H1 (cell line): ENCODE data around the gene MYO9B. TPM values are rescaled to one million over a fixed set of nuclear protein-coding genes. Genes with fewer than 3 reads are reported as not detected.

Experiments used
- CTCF ChIA-PET: fragments of 300-600 bp; sonication (Branson Sonifier 250); formaldehyde crosslinking; loops from one replicate; lab custom pipeline; 2021; ENCODE audit not compliant: partially characterized antibody; lab: Charles Lee
- POLR2A ChIA-PET: fragments of 300-600 bp; sonication (Branson Sonifier 250); formaldehyde crosslinking; loops from one replicate; lab custom pipeline; 2021; ENCODE audit warnings: inconsistent platforms; ENCODE audit not compliant: partially characterized antibody; lab: Charles Lee
- DNase-seq, 2 experiments: peaks; one replicate each; pipeline versions ENCODE4 v3.0.0 to v3.0.0-alpha.2; 2010 to 2022; ENCODE audit warnings: low spot score in 2 of 2, low read depth in 1 of 2, mixed read lengths in 1 of 2
- FAIRE-seq: peaks from 2 replicates; lab custom pipeline; 2011; peaks lifted over from hg19 to GRCh38; lab: Jason Lieb, UNC
- H2AFZ ChIP-seq: 2 replicates; pipeline ENCODE4 v1.8.1; 2012; ENCODE audit warnings: low read length, inconsistent platforms
- H2AK5ac ChIP-seq: 2 replicates; pipeline ENCODE4 v1.6.1; 2013; ENCODE audit warnings: low read depth, low read length
- H2BK120ac ChIP-seq: replicated peaks from 2 replicates; pipeline ENCODE3; 2013; ENCODE audit warnings: low read depth, low read length, inconsistent platforms
- H2BK12ac ChIP-seq: 2 replicates; pipeline ENCODE4 v1.6.1; 2013; ENCODE audit warnings: low read depth, low read length
- H2BK15ac ChIP-seq: 2 replicates; pipeline ENCODE4 v1.6.1; 2013; ENCODE audit warnings: low read length
- H2BK20ac ChIP-seq: 2 replicates; pipeline ENCODE4 v1.6.1; 2013; ENCODE audit warnings: low read length
- H2BK5ac ChIP-seq: 2 replicates; pipeline ENCODE4 v1.6.1; 2013; ENCODE audit warnings: low read depth, low read length
- H3K14ac ChIP-seq: 2 replicates; pipeline ENCODE4 v1.6.1; 2013; ENCODE audit warnings: inconsistent platforms; ENCODE audit not compliant: insufficient read length
- H3K18ac ChIP-seq: 2 replicates; pipeline ENCODE4 v1.6.1; 2013; ENCODE audit warnings: low read length; ENCODE audit errors: extremely low read depth
- H3K23ac ChIP-seq: 2 replicates; pipeline ENCODE4 v1.6.1; 2013; ENCODE audit warnings: inconsistent platforms; ENCODE audit not compliant: insufficient read length
- H3K23me2 ChIP-seq: 2 replicates; pipeline ENCODE4 v1.6.1; 2013; ENCODE audit warnings: low read depth, low read length
- H3K27ac ChIP-seq: 2 replicates; pipeline ENCODE4 v1.6.1; 2011; ENCODE audit warnings: low read depth, low read length, inconsistent platforms
- H3K27me3 ChIP-seq, 4 experiments: replicated peaks in 1 of 4; 1 replicate in 1 of 4; 2 replicates in 3 of 4; pipeline versions ENCODE4 v1.6.1 to v1.8.1; 2011 to 2013; ENCODE audit warnings: low read length in 3 of 4, mild to moderate bottlenecking in 3 of 4, inconsistent platforms in 2 of 4, mixed read lengths in 2 of 4, moderate library complexity in 1 of 4; ENCODE audit not compliant: control insufficient read depth in 3 of 4, insufficient read depth in 3 of 4; ENCODE audit errors: extremely low read depth in 1 of 4
- H3K36me3 ChIP-seq, 4 experiments: 2 replicates each; pipeline versions ENCODE4 v1.6.1 to v1.8.1; 2011 to 2013; ENCODE audit warnings: mild to moderate bottlenecking in 4 of 4, low read length in 3 of 4, moderate library complexity in 2 of 4, control low read depth in 1 of 4, inconsistent platforms in 1 of 4; ENCODE audit not compliant: insufficient read depth in 4 of 4, control insufficient read depth in 2 of 4
- H3K4ac ChIP-seq: replicated peaks from 2 replicates; pipeline ENCODE3; 2013; ENCODE audit warnings: low read length, low read depth, mixed read lengths, inconsistent platforms; ENCODE audit not compliant: insufficient read length
- H3K4me1 ChIP-seq, 4 experiments: replicated peaks in 1 of 4; 1 replicate in 1 of 4; 2 replicates in 3 of 4; pipeline versions ENCODE4 v1.6.1 to v1.8.1; 2011 to 2013; ENCODE audit warnings: low read length in 3 of 4, inconsistent platforms in 2 of 4, mixed read lengths in 1 of 4; ENCODE audit not compliant: insufficient read depth in 4 of 4, control insufficient read depth in 3 of 4
- H3K4me2 ChIP-seq, 2 experiments: 2 replicates each; pipeline versions ENCODE4 v1.6.1 to v1.8.1; 2011 to 2013; ENCODE audit warnings: low read depth in 2 of 2, low read length in 2 of 2, control low read depth in 1 of 2, inconsistent platforms in 1 of 2, mild to moderate bottlenecking in 1 of 2; ENCODE audit not compliant: insufficient read depth in 1 of 2
- H3K4me3 ChIP-seq, 4 experiments: fragments of 200-600, 300-600 bp in 1 of 4; sonication (generic), shearing (Covaris generic), sonication (Bioruptor Twin) in 1 of 4; 2 replicates each; pipeline versions ENCODE4 v1.5.1 to v1.8.1; 2011 to 2016; ENCODE audit warnings: low read length in 4 of 4, low read depth in 3 of 4, control low read depth in 2 of 4, inconsistent platforms in 2 of 4, mild to moderate bottlenecking in 2 of 4, mixed read lengths in 1 of 4, moderate library complexity in 1 of 4; ENCODE audit not compliant: insufficient read depth in 2 of 4; ENCODE audit errors: extremely low read depth in 1 of 4
- H3K56ac ChIP-seq: replicated peaks from 2 replicates; pipeline ENCODE3; 2013; ENCODE audit warnings: low read depth, mild to moderate bottlenecking, mixed read lengths, low read length, inconsistent platforms; ENCODE audit not compliant: insufficient read length
- H3K79me1 ChIP-seq: 2 replicates; pipeline ENCODE4 v1.6.1; 2013; ENCODE audit warnings: low read depth, low read length, control low read depth
- H3K79me2 ChIP-seq, 2 experiments: 2 replicates each; pipeline versions ENCODE4 v1.6.1 to v1.8.1; 2012 to 2013; ENCODE audit warnings: low read length in 2 of 2, mild to moderate bottlenecking in 2 of 2, inconsistent platforms in 1 of 2; ENCODE audit not compliant: insufficient read depth in 2 of 2, control insufficient read depth in 1 of 2
- H3K9ac ChIP-seq, 4 experiments: replicated peaks in 1 of 4; 1 replicate in 1 of 4; 2 replicates in 3 of 4; pipeline versions ENCODE4 v1.6.1 to v1.8.1; 2011 to 2013; ENCODE audit warnings: low read depth in 3 of 4, low read length in 3 of 4, control low read depth in 2 of 4, mild to moderate bottlenecking in 2 of 4, moderate library complexity in 2 of 4, inconsistent platforms in 1 of 4; ENCODE audit errors: extremely low read depth in 1 of 4
- H3K9me3 ChIP-seq, 2 experiments: 2 replicates each; pipeline versions ENCODE4 v1.6.1 to v1.8.1; 2012 to 2013; ENCODE audit warnings: mild to moderate bottlenecking in 2 of 2, moderate library complexity in 2 of 2, control low read depth in 1 of 2, inconsistent platforms in 1 of 2, low read depth in 1 of 2, low read length in 1 of 2, mixed read lengths in 1 of 2; ENCODE audit not compliant: insufficient read depth in 2 of 2
- H4K20me1 ChIP-seq, 2 experiments: replicated peaks in 1 of 2; 2 replicates each; pipeline versions ENCODE3 to v1.8.1; 2011 to 2013; ENCODE audit warnings: inconsistent platforms in 2 of 2, low read length in 2 of 2, mild to moderate bottlenecking in 1 of 2; ENCODE audit not compliant: insufficient read depth in 2 of 2, control insufficient read depth in 1 of 2
- H4K5ac ChIP-seq: 2 replicates; pipeline ENCODE4 v1.6.1; 2013; ENCODE audit warnings: low read length, low read depth, mixed read lengths, inconsistent platforms; ENCODE audit not compliant: insufficient read length
- H4K8ac ChIP-seq: 2 replicates; pipeline ENCODE4 v1.8.0; 2013; ENCODE audit warnings: mild to moderate bottlenecking, moderate library complexity, low read length, inconsistent platforms; ENCODE audit not compliant: insufficient read depth; ENCODE audit errors: extremely low read depth
- H4K91ac ChIP-seq: replicated peaks from 2 replicates; pipeline ENCODE3; 2013; ENCODE audit warnings: low read length, mixed read lengths, inconsistent platforms; ENCODE audit not compliant: insufficient read length
- CBX5 ChIP-seq: fragments of 300-800, 300-1000 bp; sonication (generic); IDR thresholded peaks from 2 replicates; pipeline ENCODE4 v1.7.1; 2016; ENCODE audit warnings: antibody characterized with exemption, low read length, low read depth
- CEBPB ChIP-seq: IDR thresholded peaks from 2 replicates; pipeline ENCODE4 v1.6.1; 2012; ENCODE audit warnings: low read depth, low read length
- NRF1 ChIP-seq: IDR thresholded peaks from 2 replicates; pipeline ENCODE4 v1.6.1; 2011; ENCODE audit warnings: mild to moderate bottlenecking, low read depth, low read length, improper control_type of control experiment
- POLR2A ChIP-seq, 2 experiments: IDR thresholded peaks; 1 replicate in 1 of 2; 2 replicates in 1 of 2; pipeline ENCODE4 v1.6.1; 2011; ENCODE audit warnings: low read depth in 2 of 2, low read length in 2 of 2, mild to moderate bottlenecking in 2 of 2; ENCODE audit errors: control extremely low read depth in 1 of 2
- POU5F1 ChIP-seq: IDR thresholded peaks from 2 replicates; pipeline ENCODE4 v1.6.1; 2011; ENCODE audit warnings: low read depth, mild to moderate bottlenecking, low read length, moderate library complexity
- RAD21 ChIP-seq, 2 experiments: IDR thresholded peaks in 1 of 2; conservative IDR thresholded peaks in 1 of 2; 2 replicates each; pipeline ENCODE4 v1.6.1; 2011; ENCODE audit warnings: low read depth in 2 of 2, low read length in 2 of 2, improper control_type of control experiment in 1 of 2, inconsistent platforms in 1 of 2, mild to moderate bottlenecking in 1 of 2, moderate library complexity in 1 of 2
- RNF2 ChIP-seq: fragments of 200-900, 300-1000 bp; sonication (generic); IDR thresholded peaks from 2 replicates; pipeline ENCODE4 v1.7.1; 2016; ENCODE audit warnings: borderline replicate concordance, low read depth, mild to moderate bottlenecking, antibody characterized with exemption, low read length; ENCODE audit not compliant: poor library complexity, severe bottlenecking; ENCODE audit errors: missing control alignments
- USF2 ChIP-seq: IDR thresholded peaks from 2 replicates; pipeline ENCODE4 v1.6.1; 2011; ENCODE audit warnings: low read length, improper control_type of control experiment
- WGBS, 2 experiments: shearing (Covaris generic) in 1 of 2; methylation state at CpG; one replicate each; pipeline versions ENCODE4 v1.1.6 to v1.1.7; 2013 to 2015; ENCODE audit warnings: low lambda C conversion rate in 2 of 2, mixed read lengths in 2 of 2, inconsistent platforms in 1 of 2, low coverage in 1 of 2, missing lambda C conversion rate in 1 of 2; ENCODE audit not compliant: insufficient replicate concordance in 2 of 2, insufficient coverage in 1 of 2, insufficient read length in 1 of 2; ENCODE audit errors: extremely low coverage in 1 of 2, missing lambda C conversion rate in 1 of 2; 5-methylcytosine and 5-hydroxymethylcytosine counted together
- polyA plus RNA-seq, 7 experiments: library from polyadenylated mRNA; depleted of rRNA in 3 of 7; stranded (reverse) in 5 of 7; unstranded in 2 of 7; fragments of >200 nt in 5 of 7; fragments of 200-250 nt in 2 of 7; gene quantifications; 1 replicate in 5 of 7; 2 replicates in 1 of 7; 4 replicates in 1 of 7; pipeline versions ENCODE4 v1.2.1 to v1.2.3, GENCODE V29; 2011 to 2013; ENCODE audit warnings: missing spikeins in 2 of 7, mixed read lengths in 2 of 7
- total RNA-seq: library from RNA; stranded (reverse); fragmentation: NEBNext Ultra II Directional; extraction: Animal tissue kit (Norgen Biotek cat#: 25700); gene quantifications from 2 replicates; pipeline ENCODE4 v1.2.1, GENCODE V29; 2021

The MYO9B gene
- total and polyA plus RNA-seq, 2 of the 8 experiments (the other 6 are each of a cell fraction or from before 2014, with no cell fraction given), result 27.6 to 77.1 TPM

GRCh38 chr19:17137417-17137816 lies 61.8 kb downstream of the MYO9B start:
- Histone ChIP-seq H3K4me3 (no peak overlapping the region), H2AFZ (no peak overlapping the region), H3K9ac (no peak overlapping the region), H3K79me1 (peaks cover 2% of the 10 kb centered on the region; the same call in 1 of the 2 replicates), H3K4ac (no peak overlapping the region), H3K4me2 (no peak overlapping the region), H3K56ac (no peak overlapping the region), H3K9me3 (no peaks in the 10 kb centered on the region), H2AK5ac (no peak overlapping the region), H3K23me2 (no peaks in the 10 kb centered on the region; the same call in 1 of the 2 replicates), H3K4me1 (peaks cover 7 to 16% (median 12%) of the 10 kb centered on the region in 4 experiments; a peak in 6 of 7 replicates)
- POLR2A ChIA-PET, result interaction anchor here (0.7 to 1.2 kb wide), 2 partner anchors 59 to 146 kb away, joined by 3 to 5 read pairs; no protein-coding TSS in a partner anchor
- no peak for FAIRE-seq
- no peak for TF ChIP-seq RNF2
- no peak for TF ChIP-seq CBX5
- no peak for TF ChIP-seq USF2
- TF ChIP-seq POLR2A (IDR thresholded peaks at IDR 0.05; ENCODE audit: control extremely low read depth in 1 of 2, low read depth in 2 of 2, low read length in 2 of 2), result no peak
- TF ChIP-seq RAD21 (IDR thresholded peaks at IDR 0.05 in 1 of 2, conservative IDR thresholded peaks at IDR 0.05 in 1 of 2; ENCODE audit: low read depth in 2 of 2, low read length in 2 of 2), result no peak
- TF ChIP-seq NRF1, result no peak
- TF ChIP-seq POU5F1, result no peak
- no peak for TF ChIP-seq CEBPB
- TF ChIP-seq, all 59 proteins: peak for 0
- no peak overlapping the region for H3K14ac ChIP-seq
- H2BK120ac ChIP-seq, result no peak overlapping the region
- H3K18ac ChIP-seq, result no peak overlapping the region
- no peaks in the 10 kb centered on the region for H3K79me2 ChIP-seq
- peak overlapping the region; percentile 1 for H4K91ac ChIP-seq
- DNase-seq, result no peak
- no peaks in the 10 kb centered on the region for H4K20me1 ChIP-seq
- no peak overlapping the region for H2BK15ac ChIP-seq
- CTCF ChIA-PET, result interaction anchor here (0.6 to 1.7 kb wide), 4 partner anchors 22 to 1811 kb away, joined by 3 read pairs; no protein-coding TSS in a partner anchor
- no peak overlapping the region for H3K23ac ChIP-seq
- H4K8ac ChIP-seq, result peak overlapping the region; percentile 35; the same call in 1 of the 2 replicates
- H2BK12ac ChIP-seq, result peak overlapping the region; percentile 97; the same call in 1 of the 2 replicates
- no peak overlapping the region for H4K5ac ChIP-seq
- H3K27me3 ChIP-seq, result no peaks in the 10 kb centered on the region
- peak overlapping the region; percentile 77; the same call in 1 of the 2 replicates for H2BK5ac ChIP-seq
- no peak overlapping the region for H3K27ac ChIP-seq
- H2BK20ac ChIP-seq, result no peak overlapping the region
- WGBS, 2 experiments, result 96% methylated on average over 9 of the region's 10 CpGs; no CpG with 5 or more reads in 1 of the 2 experiments
- no peaks in the 10 kb centered on the region for H3K36me3 ChIP-seq
